Right hindlimb (tissue), 1 donor: Measurements from ENCODE around the gene TBXA2R.
"Not testable (repeated sequence)": the region's sequence is repeated elsewhere in the genome, so short reads cannot be mapped to it uniquely, and the experiment has no call there.

Experiments
- DNase-seq: peaks from one replicate; pipeline ENCODE4 v3.0.0-alpha.2; 2018

Gene TBXA2R

GRCh38 chr19:3576696-3577443 is 29.8 kb downstream of the TBXA2R start:
- peak; percentile 82 for DNase-seq

GRCh38 chr19:3575949-3576673 is 30.6 kb downstream of the TBXA2R start:
- DNase-seq: no peak

- no peak for DNase-seq
Measured at GRCh38 chr19:3575260-3575741, 31.4 kb downstream of the TBXA2R start.

- peak; percentile 85 for DNase-seq
Measured at GRCh38 chr19:3573858-3574637, 32.6 kb downstream of the TBXA2R start.

GRCh38 chr19:3573162-3573857 is 33.4 kb downstream of the TBXA2R start:
- DNase-seq: no peak

GRCh38 chr19:3572855-3573161 is 33.9 kb downstream of the TBXA2R start, which contains the start of gene HMG20B:
HMG20B (plus strand) TSS chr19:3572944; CDS start chr19:3573310, 366 bp downstream.
- DNase-seq: no peak

GRCh38 chr19:3572132-3572854 is 34.4 kb downstream of the TBXA2R start:
- peak; percentile 100 for DNase-seq

- no peak for DNase-seq
Measured at GRCh38 chr19:3570606-3571011, 36.1 kb downstream of the TBXA2R start.

GRCh38 chr19:3570042-3570441 is 36.6 kb downstream of the TBXA2R start:
- DNase-seq: not testable (repeated sequence)

GRCh38 chr19:3565139-3565538 is 41.5 kb downstream of the TBXA2R start:
- DNase-seq: no peak

- no peak for DNase-seq
Measured at GRCh38 chr19:3563709-3564524, 42.8 kb downstream of the TBXA2R start.

- DNase-seq: peak; percentile 96
Measured at GRCh38 chr19:3557461-3558248, 49.0 kb downstream of the TBXA2R start, which contains the start of gene MFSD12. MFSD12 (minus strand) TSS chr19:3557586; CDS start chr19:3557403, 183 bp downstream.

- no peak for DNase-seq
Measured at GRCh38 chr19:3556978-3557460, 49.7 kb downstream of the TBXA2R start.

- DNase-seq: no peak
Measured at GRCh38 chr19:3556423-3556977, 50.2 kb downstream of the TBXA2R start.

- DNase-seq: no peak
Measured at GRCh38 chr19:3555653-3556422, 50.8 kb downstream of the TBXA2R start.

GRCh38 chr19:3554254-3555083 is 52.2 kb downstream of the TBXA2R start:
- no peak for DNase-seq

GRCh38 chr19:3551792-3552095 is 54.9 kb downstream of the TBXA2R start:
- no peak for DNase-seq
